ENCODE measurements around the gene DNAJB14.

DNAJB14 gene

GRCh38 chr4:99861120-99861905, 85.1 kb downstream of the DNAJB14 start:
- no peak for DNase-seq

DNA sequence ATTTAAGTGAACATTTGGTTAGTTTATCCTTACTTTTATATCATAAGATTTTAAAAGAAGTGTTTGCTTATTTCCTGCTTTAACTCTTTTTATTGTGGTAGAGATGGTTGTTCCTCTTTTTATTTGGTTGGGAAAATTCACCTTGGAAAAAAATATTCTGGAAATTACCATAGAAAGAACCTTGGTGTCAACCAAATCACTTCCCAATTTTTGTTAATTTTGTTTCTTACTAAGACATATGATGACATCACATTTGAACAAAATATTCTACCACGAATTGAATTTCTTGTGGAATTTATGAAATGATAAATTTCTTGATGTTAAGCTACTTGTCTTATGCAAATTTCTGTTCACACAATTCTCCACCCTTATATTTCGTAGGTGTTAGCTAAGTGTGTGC, 85.9 kb downstream of the DNAJB14 start:
- DNase-seq, result no peak

GRCh38 chr4:99859618-99860017, 86.8 kb downstream of the DNAJB14 start:
- no peak for DNase-seq

DNA sequence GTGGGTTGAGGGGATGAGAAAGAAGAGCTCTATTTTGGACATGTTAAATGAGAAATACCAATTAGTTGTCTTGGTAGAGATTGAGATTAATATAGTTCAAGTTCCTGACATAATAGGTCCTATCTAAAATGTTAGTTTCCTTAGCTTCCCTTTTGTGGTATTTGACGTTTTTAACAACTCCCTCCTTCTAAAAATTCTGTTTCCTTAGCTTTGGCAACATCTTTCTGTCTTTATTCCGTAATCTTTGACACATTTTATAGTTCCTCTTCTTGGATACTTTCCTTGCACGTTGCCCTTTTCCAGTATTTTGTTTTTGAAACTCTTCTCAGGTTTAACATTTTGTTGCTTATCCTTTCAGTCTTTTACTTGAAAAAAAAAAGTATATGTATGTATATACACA, 89.1 kb downstream of the DNAJB14 start:
- DNase-seq, result peak in 2 of 4 experiments; percentile 80 to 82

DNA sequence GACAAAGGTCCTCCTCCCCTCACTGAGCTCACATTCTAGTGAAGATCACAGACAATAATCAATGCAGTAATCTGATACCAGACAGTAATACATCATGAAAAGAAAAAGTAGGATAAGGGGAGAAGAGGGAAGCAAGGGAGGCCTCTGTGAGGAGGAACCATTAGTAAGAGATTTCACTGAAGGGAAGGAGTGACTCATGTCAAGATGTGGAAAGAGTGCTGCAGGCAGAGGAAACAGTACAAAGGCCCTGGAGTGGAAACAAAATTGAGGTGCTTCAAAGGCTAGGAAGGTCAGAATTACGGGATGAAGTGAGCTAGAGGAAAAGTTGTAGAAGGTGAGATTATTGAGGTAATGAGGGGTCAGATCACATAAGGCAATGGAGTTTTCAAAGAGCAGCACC, 90.3 kb downstream of the DNAJB14 start:
- DNase-seq, result peak; percentile 74 to 92 (median 80)

DNA sequence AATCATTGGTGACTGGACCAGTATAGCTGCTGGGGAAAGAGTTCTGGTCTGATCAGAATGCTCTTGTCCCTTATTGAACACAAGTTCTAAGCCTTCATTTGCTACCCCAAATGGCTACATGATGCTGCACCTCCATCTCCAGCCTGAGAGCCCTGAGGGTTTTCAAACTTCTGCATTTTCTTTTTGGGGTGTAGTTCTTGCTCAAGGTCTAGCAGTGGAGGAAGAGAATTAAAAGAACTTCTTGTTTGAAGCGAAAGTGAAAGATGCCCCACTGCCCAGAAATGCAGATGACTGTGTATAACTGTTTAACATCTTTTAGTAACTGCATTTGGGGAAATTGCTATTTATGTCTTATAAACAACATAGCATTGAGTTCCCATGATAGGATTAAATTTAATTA, 90.7 kb downstream of the DNAJB14 start:
- DNase-seq, result peak; percentile 62 to 84 (median 74)

DNA sequence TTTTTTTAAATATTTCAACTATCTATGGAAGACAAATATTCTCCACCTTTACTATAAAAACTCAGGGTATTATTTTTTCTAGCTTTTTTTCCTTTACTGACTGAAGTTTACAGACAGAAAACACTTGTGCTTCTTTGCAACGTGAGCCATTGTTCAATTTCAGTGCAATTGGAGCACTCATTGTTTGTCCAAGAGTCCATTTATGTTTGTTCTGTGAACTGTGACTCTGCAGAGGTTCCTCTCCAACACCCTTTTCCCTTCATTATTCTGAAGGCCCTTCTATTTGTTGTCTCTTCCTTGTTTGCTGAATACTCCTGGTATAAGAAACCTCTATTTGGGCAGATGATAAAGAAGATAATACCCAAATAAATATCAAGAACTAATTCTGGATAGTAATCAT, 92.4 kb downstream of the DNAJB14 start:
- no peak for DNase-seq

DNA sequence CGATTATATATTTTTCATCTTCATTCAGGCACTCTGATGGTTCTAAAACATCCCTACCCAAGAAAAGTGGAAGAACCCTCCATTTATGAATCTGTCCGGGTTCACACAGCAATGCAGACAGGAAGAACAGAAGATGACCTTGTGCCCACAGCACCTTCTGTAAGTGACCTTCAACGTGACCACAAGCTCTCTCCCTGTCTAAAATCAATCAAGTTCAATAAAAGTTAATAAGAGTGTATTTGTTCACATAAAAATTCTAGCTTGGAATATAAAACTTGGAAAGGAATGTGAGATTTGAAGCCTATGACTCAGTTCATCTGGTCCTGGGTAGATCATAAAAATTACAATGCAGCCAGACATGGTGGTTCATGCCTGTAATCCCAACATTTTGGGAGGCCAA, 93.2 kb downstream of the DNAJB14 start:
- DNase-seq, result no peak

GRCh38 chr4:99852199-99852749, 94.1 kb downstream of the DNAJB14 start:
- DNase-seq, result no peak

- no peak for DNase-seq
Observed at GRCh38 chr4:99848591-99849001, 97.8 kb downstream of the DNAJB14 start.

DNA sequence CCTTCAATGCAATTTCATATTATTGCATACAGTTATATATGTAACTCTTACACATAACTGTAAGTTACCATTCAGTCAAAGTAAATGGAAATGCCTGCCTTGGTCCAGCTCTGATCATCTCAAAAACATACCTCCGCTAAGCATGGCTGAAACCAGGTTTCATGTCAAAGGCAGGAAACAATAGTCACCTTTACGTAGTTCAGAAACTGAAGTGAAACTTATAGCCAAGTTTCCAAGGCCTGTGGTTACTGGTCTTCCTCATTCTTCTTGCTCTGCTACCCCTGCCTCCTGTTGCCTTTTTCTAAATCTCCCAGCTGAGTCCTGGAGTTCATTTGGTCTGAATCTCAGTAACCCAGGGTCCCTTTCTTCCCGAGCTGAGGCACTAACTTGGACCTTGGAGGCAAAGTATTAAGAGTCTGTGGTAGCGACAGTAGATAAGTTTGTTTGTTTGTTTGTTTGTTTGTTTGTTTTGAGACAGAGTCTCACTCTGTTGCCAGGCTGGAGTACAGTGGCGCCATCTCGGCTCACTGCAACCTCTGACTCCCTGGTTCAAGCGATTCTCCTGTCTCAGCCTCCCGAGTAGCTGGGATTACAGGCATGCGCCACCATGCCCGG, 98.9 kb downstream of the DNAJB14 start:
- peak; percentile 23 to 63 (median 52) for DNase-seq

GRCh38 chr4:99846891-99847290, 99.5 kb downstream of the DNAJB14 start:
- DNase-seq, result no peak

All from suppressor macrophage (primary cell).